ENCODE measurements around the gene NR2F2. TPM values are rescaled to one million over a fixed set of nuclear protein-coding genes. Genes with fewer than 3 reads are reported as not detected.

NR2F2 gene
- polyA plus RNA-seq, 1 donor from 2014 or later: 0.07 TPM

GRCh38 chr15:96285729-96286254 is 44.7 kb upstream of the NR2F2 start:
- Histone ChIP-seq H3K4me2 (ENCODE audit: low read length) (no peak overlapping the region), H3K79me2 (replicated peaks; ENCODE audit: insufficient read depth, low read length) (no peaks in the 10 kb centered on the region), H3K9ac (ENCODE audit: low read length) (no peak overlapping the region)

GRCh38 chr15:96290679-96291078 is 39.8 kb upstream of the NR2F2 start:
- no peaks in the 10 kb centered on the region for H3K9me3 ChIP-seq (ENCODE audit: low read length)
- H4K20me1 ChIP-seq (ENCODE audit: insufficient read depth): no peaks in the 10 kb centered on the region
- H3F3A ChIP-seq (ENCODE audit: insufficient read depth, low read length, poor library complexity, severe bottlenecking): no peaks in the 10 kb centered on the region
- no peaks in the 10 kb centered on the region for H3K9me2 ChIP-seq (ENCODE audit: insufficient read depth, low read length)
- H3K79me2 ChIP-seq (replicated peaks; ENCODE audit: insufficient read depth, low read length): no peaks in the 10 kb centered on the region
- H3K27ac ChIP-seq (ENCODE audit: low read length): no peak overlapping the region
- H3K4me3 ChIP-seq (ENCODE audit: low read length): no peak overlapping the region
- no peak overlapping the region for H2AFZ ChIP-seq (ENCODE audit: low read depth, low read length)
- H3K27me3 ChIP-seq (ENCODE audit: insufficient read depth, low read depth, low read length): no peaks in the 10 kb centered on the region
- no peak overlapping the region for H3K4me2 ChIP-seq (ENCODE audit: low read length)
- no peak overlapping the region for H3K9ac ChIP-seq (ENCODE audit: low read length)
- H3K36me3 ChIP-seq (ENCODE audit: insufficient read depth, low read length): no peaks in the 10 kb centered on the region
- TF ChIP-seq RAD21 (conservative IDR thresholded peaks at IDR 0.05) (no peak), CTCF (IDR thresholded peaks at IDR 0.05; ENCODE audit: poor library complexity, severe bottlenecking) (no peak), TAF1 (IDR thresholded peaks at IDR 0.05; ENCODE audit: low read depth) (no peak), POLR2AphosphoS5 (IDR thresholded peaks at IDR 0.05) (no peak), EZH2 (IDR thresholded peaks at IDR 0.05; ENCODE audit: borderline replicate concordance, insufficient read depth, low read length, poor library complexity, severe bottlenecking) (no peak), SMC3 (conservative IDR thresholded peaks at IDR 0.05; ENCODE audit: poor library complexity) (no peak), EP300 (conservative IDR thresholded peaks at IDR 0.05; ENCODE audit: poor library complexity, severe bottlenecking) (no peak)

More at GRCh38 chr15:96285729-96286254, 44.7 kb upstream of the NR2F2 start:
- Histone ChIP-seq H3K27ac (ENCODE audit: low read length) (no peak overlapping the region), H2AFZ (ENCODE audit: low read depth, low read length) (no peak overlapping the region), H3K4me3 (ENCODE audit: low read length) (no peak overlapping the region), H3K9me2 (ENCODE audit: insufficient read depth, low read length) (no peaks in the 10 kb centered on the region), H3K36me3 (ENCODE audit: insufficient read depth, low read length) (no peaks in the 10 kb centered on the region), H3K27me3 (ENCODE audit: insufficient read depth, low read depth, low read length) (no peaks in the 10 kb centered on the region), H3K9me3 (ENCODE audit: low read length) (no peaks in the 10 kb centered on the region), H4K20me1 (ENCODE audit: insufficient read depth) (no peaks in the 10 kb centered on the region), H3F3A (ENCODE audit: insufficient read depth, low read length, poor library complexity, severe bottlenecking) (no peaks in the 10 kb centered on the region)
- no peak for TF ChIP-seq CTCF (IDR thresholded peaks at IDR 0.05; ENCODE audit: poor library complexity, severe bottlenecking)
- no peak for TF ChIP-seq POLR2AphosphoS5 (IDR thresholded peaks at IDR 0.05)
- no peak for TF ChIP-seq RAD21 (conservative IDR thresholded peaks at IDR 0.05)
- no peak for TF ChIP-seq EZH2 (IDR thresholded peaks at IDR 0.05; ENCODE audit: borderline replicate concordance, insufficient read depth, low read length, poor library complexity, severe bottlenecking)
- TF ChIP-seq SMC3 (conservative IDR thresholded peaks at IDR 0.05; ENCODE audit: poor library complexity): no peak
- TF ChIP-seq REST (IDR thresholded peaks at IDR 0.05; ENCODE audit: borderline replicate concordance): no peak
- TF ChIP-seq EP300 (conservative IDR thresholded peaks at IDR 0.05; ENCODE audit: poor library complexity, severe bottlenecking): no peak
- no peak for TF ChIP-seq TAF1 (IDR thresholded peaks at IDR 0.05; ENCODE audit: low read depth)
- TF ChIP-seq MXI1 (conservative IDR thresholded peaks at IDR 0.05; ENCODE audit: poor library complexity, severe bottlenecking): no peak

Measured in neural cell (in vitro differentiated cells).